Left lung (tissue), 10 donors: ENCODE results near the gene RIPPLY3. TPM values are rescaled to one million over a fixed set of nuclear protein-coding genes. Genes with fewer than 3 reads are reported as not detected.
A peak's percentile ranks its signal among the peaks of the same experiment; 100 is the strongest.

Experiments used
- ATAC-seq: fragments of 200-7000 bp; cut with Tn5 transposase; one replicate; pipeline ENCODE4 v1.9.1; 2020; ENCODE audit warnings: moderate library complexity
- DNase-seq, 4 donors: peaks; one replicate each; pipeline ENCODE4 v3.0.0-alpha.2; 2013 to 2020
- H3K27ac ChIP-seq, 2 donors: fragments of 200-600 bp; sonication (generic) in 1 of 2; one replicate each; pipeline versions ENCODE4 v1.5.0 to v1.8.0; 2020 to 2021
- H3K27me3 ChIP-seq, 2 donors: fragments of 200-600 bp; sonication (generic) in 1 of 2; one replicate each; pipeline versions ENCODE4 v1.5.0 to v1.8.0; 2020 to 2021
- H3K36me3 ChIP-seq, 2 donors: fragments of 200-600 bp; sonication (generic) in 1 of 2; one replicate each; pipeline versions ENCODE4 v1.5.0 to v1.8.0; 2020 to 2021
- H3K4me1 ChIP-seq, 2 donors: fragments of 200-600 bp; one replicate each; pipeline ENCODE4 v1.8.0; 2021
- H3K4me3 ChIP-seq, 2 donors: fragments of 200-600 bp; sonication (generic) in 1 of 2; one replicate each; pipeline versions ENCODE4 v1.5.0 to v1.8.0; 2020 to 2021; ENCODE audit warnings: mild to moderate bottlenecking in 1 of 2
- H3K9me3 ChIP-seq, 2 donors: fragments of 200-600 bp; sonication (generic) in 1 of 2; one replicate each; pipeline versions ENCODE4 v1.5.0 to v1.8.0; 2020 to 2021
- CTCF ChIP-seq, 2 donors: fragments of 200-600 bp; sonication (generic) in 1 of 2; IDR thresholded peaks; one replicate each; pipeline versions ENCODE4 v1.5.0 to v1.8.0; 2021; ENCODE audit warnings: antibody characterized with exemption in 2 of 2
- intact Hi-C, 2 donors: fragments of 100-400 bp; cut with DNase I; formaldehyde crosslinking; loops; one replicate each; pipeline versions ENCODE4 v1.11.2 to v1.14.2; 2022
- polyA plus RNA-seq, 6 donors: library from polyadenylated mRNA; unstranded; fragments of 120-200 nt; gene quantifications; one replicate each; pipeline ENCODE4 v1.2.1, GENCODE V29; 2013; ENCODE audit not compliant: insufficient read length in 6 of 6
- total RNA-seq, 2 donors: library from RNA; stranded (reverse); fragmentation: NEBNext Ultra II Directional; extraction: Animal tissue kit (Norgen Biotek cat#: 25700); gene quantifications; one replicate each; pipeline ENCODE4 v1.2.1, GENCODE V29; 2021
- donor health status: DM: no; HTN: yes; CAD: no.
- donor health status: DM: no; HTN: no; CAD: no.

Gene RIPPLY3
- total and polyA plus RNA-seq, 8 donors, result 0.13 to 2.3 (median 1.9) TPM

- Histone ChIP-seq H3K4me1 (peaks cover 13 to 27% of the 10 kb centered on the region in 2 donors), H3K27me3 (peaks cover 0 to 31% of the 10 kb centered on the region in 2 donors), H3K27ac (no peak overlapping the region), H3K4me3 (no peak overlapping the region), H3K36me3 (no peaks in the 10 kb centered on the region), H3K9me3 (no peaks in the 10 kb centered on the region)
- intact Hi-C loops, result no loop called here
- TF ChIP-seq CTCF (IDR thresholded peaks at IDR 0.05), result no peak
- no peak for DNase-seq
- no peak for ATAC-seq
Observed at GRCh38 chr21:36976228-36976861, 30.2 kb upstream of the RIPPLY3 start.

DNA sequence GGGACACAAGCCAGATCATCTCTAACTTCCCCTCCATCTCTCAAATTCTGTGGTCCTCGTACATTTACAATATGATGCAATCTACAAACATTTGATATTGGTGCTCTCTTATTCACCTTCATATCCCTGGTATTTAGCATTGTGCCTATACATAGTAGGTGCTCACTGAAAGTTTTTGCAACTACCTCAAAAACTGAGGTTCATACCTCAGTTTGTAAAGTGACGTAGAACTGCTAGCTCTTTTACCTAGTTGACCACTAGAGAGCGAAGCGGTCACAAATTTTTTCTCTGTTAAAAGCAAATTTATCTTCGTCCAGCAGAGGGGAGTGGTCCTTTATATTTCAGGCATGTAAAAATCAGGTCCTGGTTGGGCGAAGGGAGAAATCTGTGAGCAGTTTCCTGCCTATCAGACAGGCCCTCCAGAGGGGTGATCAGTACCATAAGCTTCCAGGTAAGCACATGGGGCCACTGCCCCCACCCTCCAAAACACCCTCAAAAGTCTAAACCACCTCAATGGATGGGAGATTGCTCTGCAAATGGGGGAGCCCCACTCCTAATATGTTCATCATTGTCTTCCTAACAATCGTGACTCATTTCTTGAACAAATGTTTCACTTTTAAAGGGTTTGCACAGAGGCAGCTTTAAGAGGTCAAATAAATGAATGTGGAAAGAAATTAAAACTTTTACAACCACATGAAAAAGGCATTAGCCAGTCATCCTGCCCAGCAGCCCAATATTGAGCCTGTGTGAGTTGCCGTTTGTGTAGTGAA lies 29.4 kb upstream of the RIPPLY3 start:
- H3K27ac ChIP-seq, result no peak overlapping the region
- H3K9me3 ChIP-seq, result no peaks in the 10 kb centered on the region
- no peak overlapping the region for H3K4me3 ChIP-seq
- TF ChIP-seq CTCF (IDR thresholded peaks at IDR 0.05), result peak; percentile 22 to 45
- peak; percentile 58 for ATAC-seq
- peaks cover 13 to 27% of the 10 kb centered on the region in 2 donors for H3K4me1 ChIP-seq
- intact Hi-C loops, result no loop called here
- H3K27me3 ChIP-seq, result peaks cover 0 to 38% of the 10 kb centered on the region in 2 donors
- H3K36me3 ChIP-seq, result no peaks in the 10 kb centered on the region
- peak in 1 of 4 donors; percentile 81 for DNase-seq

- peak in 1 of 2 donors; percentile 14 for TF ChIP-seq CTCF (IDR thresholded peaks at IDR 0.05)
- no peak overlapping the region for H3K27ac ChIP-seq
Observed at GRCh38 chr21:36980280-36981048, 26.0 kb upstream of the RIPPLY3 start.

GRCh38 chr21:36981049-36981391 lies 25.5 kb upstream of the RIPPLY3 start:
- H3K36me3 ChIP-seq, result no peaks in the 10 kb centered on the region
- intact Hi-C loops, result no loop called here
- H3K4me3 ChIP-seq, result peak overlapping the region; percentile 39 to 43
- no peaks in the 10 kb centered on the region for H3K9me3 ChIP-seq
- no peak overlapping the region for H3K27ac ChIP-seq
- TF ChIP-seq CTCF (IDR thresholded peaks at IDR 0.05), result no peak
- H3K4me1 ChIP-seq, result peaks cover 13 to 27% of the 10 kb centered on the region in 2 donors
- peaks cover 0 to 38% of the 10 kb centered on the region in 2 donors for H3K27me3 ChIP-seq
- no peak for DNase-seq
- no peak for ATAC-seq

More at GRCh38 chr21:36980280-36981048, 26.0 kb upstream of the RIPPLY3 start:
- peaks cover 0 to 38% of the 10 kb centered on the region in 2 donors for H3K27me3 ChIP-seq
- H3K4me3 ChIP-seq, result peak overlapping the region; percentile 39 to 43
- peaks cover 13 to 27% of the 10 kb centered on the region in 2 donors for H3K4me1 ChIP-seq
- ATAC-seq (peak; percentile 92), DNase-seq (peak in 2 of 4 donors; percentile 39 to 85)
- intact Hi-C loops, result no loop called here
- no peaks in the 10 kb centered on the region for H3K9me3 ChIP-seq
- no peaks in the 10 kb centered on the region for H3K36me3 ChIP-seq
